NCI-H82 treated with DMSO at 0.1 percent for 48 hours (cell line): ENCODE results near the gene SPNS3.

Experiments used
- DNase-seq: peaks from one replicate; lab custom pipeline; 2025; ENCODE audit not compliant: unreplicated experiment; lab: John Stamatoyannopoulos, UW

Gene SPNS3

GRCh38 chr17:4525691-4526397 lies 92.1 kb downstream of the SPNS3 start:
- no peak for DNase-seq

- DNase-seq, result no peak
These were observed 93.4 kb downstream of the SPNS3 start for GRCh38 chr17:4527134-4527533.

- no peak for DNase-seq
These were observed 93.9 kb downstream of the SPNS3 start for GRCh38 chr17:4527566-4528125.

GRCh38 chr17:4529533-4530152 lies 95.9 kb downstream of the SPNS3 start:
- no peak for DNase-seq

- DNase-seq, result no peak
These were observed 97.3 kb downstream of the SPNS3 start for GRCh38 chr17:4530799-4531730.

- DNase-seq, result no peak
These were observed 98.4 kb downstream of the SPNS3 start for GRCh38 chr17:4531988-4532736.

- no peak for DNase-seq
These were observed 99.3 kb downstream of the SPNS3 start for GRCh38 chr17:4532860-4533522.

GRCh38 chr17:4533523-4534504 lies 100.1 kb downstream of the SPNS3 start:
- no peak for DNase-seq

- no peak for DNase-seq
These were observed 100.8 kb downstream of the SPNS3 start for GRCh38 chr17:4534515-4534914.

GRCh38 chr17:4534928-4535666 lies 101.4 kb downstream of the SPNS3 start:
- no peak for DNase-seq

- no peak for DNase-seq
These were observed 102.0 kb downstream of the SPNS3 start for GRCh38 chr17:4535667-4536258.

- no peak for DNase-seq
These were observed 102.6 kb downstream of the SPNS3 start for GRCh38 chr17:4536259-4536741.

GRCh38 chr17:4536742-4537411 lies 103.1 kb downstream of the SPNS3 start:
- no peak for DNase-seq
